SIG-M5 (cell line): ENCODE results near the gene GRIK3.
"Not testable (repeated sequence)": the region's sequence is repeated elsewhere in the genome, so short reads cannot be mapped to it uniquely, and the experiment has no call there.

Experiments used
- DNase-seq: peaks from one replicate; lab custom pipeline; 2025; lab: John Stamatoyannopoulos, UW

Gene GRIK3

GRCh38 chr1:37034121-37035013 lies at the start of gene GRIK3:
GRIK3 (minus strand) TSS chr1:37034515; CDS start chr1:37034108, 407 bp downstream.
- no peak for DNase-seq

DNA sequence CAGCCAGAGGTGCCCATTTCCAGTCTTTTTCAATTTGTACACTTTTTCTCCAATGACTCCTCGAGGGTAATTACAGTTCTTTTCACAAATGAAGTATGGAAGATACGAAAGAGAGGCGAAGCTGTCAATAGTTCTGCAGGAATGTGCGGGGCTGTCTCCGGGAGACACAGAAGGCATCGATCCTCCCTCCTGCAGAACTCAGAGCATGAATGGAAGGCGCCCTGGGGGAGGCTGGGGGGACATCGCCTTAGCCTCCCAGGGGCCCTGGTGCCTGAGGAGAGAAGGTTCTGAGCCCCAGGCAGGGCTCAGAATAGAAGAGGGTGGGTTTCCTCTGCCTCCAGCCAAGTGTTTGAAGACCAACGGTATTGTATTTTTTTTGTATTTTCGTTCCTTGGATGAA lies 49.7 kb upstream of the GRIK3 start:
- no peak for DNase-seq

DNA sequence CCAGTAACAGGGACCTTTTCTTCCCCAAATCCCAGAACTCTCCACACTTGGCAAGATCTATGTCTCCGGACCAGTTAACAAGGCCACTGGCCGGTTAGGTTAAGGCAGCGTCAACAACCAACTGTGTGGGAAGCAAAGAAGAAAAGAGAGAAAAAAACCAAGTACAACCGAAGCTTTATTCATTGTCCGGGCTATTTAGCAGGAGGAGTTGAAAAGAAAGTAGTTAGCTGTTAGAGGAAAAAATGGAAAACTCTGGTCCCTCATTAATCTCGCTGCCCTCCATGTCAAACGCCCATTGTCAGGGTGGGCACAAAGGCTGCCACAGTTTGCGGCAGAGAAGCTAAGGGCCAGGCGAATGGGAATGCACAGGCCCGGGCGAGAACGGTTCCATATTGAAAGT lies 49.3 kb upstream of the GRIK3 start:
- DNase-seq, result no peak

DNA sequence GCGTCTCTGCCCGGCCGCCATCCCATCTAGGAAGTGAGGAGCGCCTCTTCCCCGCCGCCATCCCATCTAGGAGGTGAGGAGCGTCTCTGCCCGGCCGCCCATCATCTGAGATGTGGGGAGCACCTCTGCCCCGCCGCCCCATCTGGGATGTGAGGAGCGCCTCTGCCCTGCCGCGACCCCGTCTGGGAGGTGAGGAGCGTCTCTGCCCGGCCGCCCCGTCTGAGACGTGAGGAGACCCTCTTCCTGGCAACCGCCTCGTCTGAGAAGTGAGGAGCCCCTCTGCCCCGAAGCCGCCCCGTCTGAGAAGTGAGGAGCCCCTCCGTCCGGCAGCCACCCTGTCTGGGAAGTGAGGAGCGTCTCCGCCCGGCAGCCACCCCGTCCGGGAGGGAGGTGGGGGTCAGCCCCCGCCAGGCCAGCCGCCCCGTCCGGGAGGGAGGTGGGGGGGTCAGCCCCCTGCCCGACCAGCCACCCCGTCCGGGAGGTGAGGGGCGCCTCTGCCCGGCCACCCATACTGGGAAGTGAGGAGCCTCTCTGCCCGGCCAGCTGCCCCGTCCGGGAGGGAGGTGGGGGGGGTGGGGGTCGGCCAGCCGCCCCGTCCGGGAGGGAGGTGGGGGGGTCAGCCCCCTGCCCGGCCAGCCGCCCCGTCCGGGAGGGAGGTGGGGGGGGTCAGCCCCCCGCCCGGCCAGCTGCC lies 46.1 kb upstream of the GRIK3 start:
- not testable (repeated sequence) for DNase-seq

- DNase-seq, result no peak
Measured at GRCh38 chr1:37078866-37079265, 44.6 kb upstream of the GRIK3 start.

- DNase-seq, result no peak
Measured at GRCh38 chr1:37076168-37076567, 41.9 kb upstream of the GRIK3 start.

DNA sequence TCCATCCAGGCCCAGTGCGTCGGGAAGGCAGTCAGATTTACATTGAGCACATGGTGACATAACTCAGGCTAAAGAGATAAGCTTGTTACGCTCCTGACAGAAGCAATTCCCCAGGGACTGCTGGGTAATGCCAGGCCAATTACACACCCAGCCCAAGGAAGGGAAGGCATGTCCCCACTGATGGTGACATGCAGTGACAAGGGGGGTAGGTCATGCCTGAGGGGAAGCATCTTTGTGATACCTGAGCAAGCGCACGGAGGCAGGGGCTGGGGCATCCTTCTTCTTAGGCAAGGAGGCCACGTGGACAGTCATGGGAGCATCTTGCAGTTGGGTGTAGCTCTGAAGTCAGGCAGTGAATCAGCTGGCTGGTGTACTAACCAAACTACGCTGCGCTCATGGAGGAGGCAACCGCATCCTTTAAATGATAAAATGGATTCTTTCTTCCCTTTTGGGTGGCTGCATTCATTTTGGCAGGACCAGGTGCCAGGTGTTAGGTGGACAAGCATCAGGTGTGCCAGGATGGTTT lies 39.6 kb upstream of the GRIK3 start:
- DNase-seq, result no peak

- no peak for DNase-seq
Measured at GRCh38 chr1:37073152-37073853, 39.0 kb upstream of the GRIK3 start.

- no peak for DNase-seq
Measured at GRCh38 chr1:37071829-37072228, 37.5 kb upstream of the GRIK3 start.

DNA sequence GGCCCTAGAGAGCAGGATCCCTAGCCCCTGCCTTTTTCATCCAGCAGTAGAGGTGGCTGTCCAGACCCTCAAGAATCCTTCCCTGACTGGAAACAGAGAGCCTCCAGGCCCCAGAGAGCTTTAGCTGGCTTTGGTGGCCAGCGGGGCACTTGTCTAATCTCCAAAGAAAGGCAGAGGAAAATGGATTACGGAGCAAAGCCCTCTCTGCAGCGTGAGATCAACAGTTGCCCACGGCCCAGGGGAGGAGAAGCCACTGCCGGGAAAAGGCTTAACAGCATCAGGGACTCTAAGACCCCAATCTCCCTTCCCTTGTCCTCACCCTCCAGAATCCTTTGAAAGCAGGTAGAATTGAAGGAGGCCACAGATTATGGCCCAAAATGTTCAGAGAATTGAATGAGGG lies 35.8 kb upstream of the GRIK3 start:
- DNase-seq, result no peak

DNA sequence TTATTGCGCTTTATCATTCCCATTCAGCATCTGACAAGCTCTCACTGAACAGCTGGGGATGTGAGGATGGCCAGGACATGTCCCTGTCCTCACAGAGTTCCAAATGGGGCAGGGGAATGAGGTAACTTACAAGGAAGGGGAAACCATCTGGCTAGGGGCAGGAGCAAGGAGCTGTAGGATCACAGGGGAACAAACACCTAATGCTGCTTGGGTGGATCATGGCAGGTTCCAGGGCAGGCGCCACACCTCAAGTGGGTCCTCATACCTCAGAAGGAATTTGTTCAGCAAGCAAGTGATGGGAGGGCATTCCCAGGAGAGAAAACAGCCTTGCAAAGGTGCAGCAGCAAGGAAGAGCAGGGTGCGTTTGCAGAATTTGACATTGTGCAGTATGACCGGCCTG lies 35.1 kb upstream of the GRIK3 start:
- no peak for DNase-seq

- DNase-seq, result no peak
Measured at GRCh38 chr1:37068897-37069296, 34.6 kb upstream of the GRIK3 start.

GRCh38 chr1:37068260-37068659 lies 33.9 kb upstream of the GRIK3 start:
- DNase-seq, result no peak

- DNase-seq, result no peak
Measured at GRCh38 chr1:37064039-37064438, 29.7 kb upstream of the GRIK3 start.

DNA sequence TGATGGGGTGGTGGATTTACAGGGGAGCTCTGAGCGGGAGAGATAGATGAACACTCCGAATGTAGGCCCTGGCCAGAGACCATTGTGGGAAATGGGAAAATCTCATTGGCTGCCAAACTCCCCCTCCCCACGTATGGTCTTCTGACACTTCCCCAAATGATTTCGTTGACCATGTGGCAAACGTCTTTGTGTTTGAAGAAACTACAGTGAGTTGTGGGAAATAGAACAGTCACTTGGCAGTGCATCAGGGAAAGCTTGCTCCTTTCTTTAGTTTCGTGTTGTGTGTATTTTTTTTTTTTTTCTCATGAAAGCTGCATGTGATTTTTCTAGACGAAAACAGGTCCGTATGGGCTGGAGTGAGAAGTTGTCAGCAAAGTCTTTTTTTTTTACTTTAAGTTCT lies 25.0 kb upstream of the GRIK3 start:
- no peak for DNase-seq

GRCh38 chr1:37058424-37058988 lies 24.2 kb upstream of the GRIK3 start:
- DNase-seq, result no peak

- no peak for DNase-seq
Measured at GRCh38 chr1:37056325-37056724, 22.0 kb upstream of the GRIK3 start.

DNA sequence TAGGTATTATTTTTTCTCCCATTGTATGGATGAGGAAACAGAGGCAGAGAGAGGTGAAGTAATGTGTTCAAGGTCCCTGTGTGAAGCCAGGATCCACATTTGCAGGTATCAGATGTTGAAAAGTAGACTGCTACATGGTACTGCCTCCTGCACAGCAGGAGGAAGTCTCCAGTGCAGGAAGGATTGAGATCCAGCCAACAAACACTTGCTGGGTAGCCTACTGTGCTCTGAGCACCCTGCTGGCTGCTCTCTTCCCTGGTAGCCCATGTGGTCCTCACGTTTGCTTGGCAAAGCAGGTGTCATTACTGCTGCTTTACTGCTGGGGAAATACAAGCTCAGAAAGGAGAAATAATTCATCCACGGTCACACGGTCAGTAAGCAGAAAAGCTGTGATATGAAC lies 21.3 kb upstream of the GRIK3 start:
- DNase-seq, result no peak

DNA sequence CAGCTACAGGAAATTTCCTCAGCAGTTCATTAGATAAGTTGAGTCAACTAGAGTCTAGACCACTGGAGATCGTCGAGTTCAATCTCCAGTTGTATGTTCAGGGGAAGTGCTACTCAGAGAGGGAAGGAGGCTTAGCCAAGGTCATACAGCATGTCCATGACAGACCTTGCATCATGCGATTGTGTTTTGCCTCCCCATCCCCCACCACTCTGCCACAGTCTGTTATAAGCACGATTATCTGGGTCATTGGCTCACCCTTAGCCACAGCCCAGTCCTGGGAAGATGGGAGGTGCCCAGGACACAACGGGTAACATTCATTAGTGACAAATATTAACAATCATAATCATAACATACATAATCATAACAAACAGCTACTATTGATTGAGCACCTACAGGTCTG lies 18.9 kb upstream of the GRIK3 start:
- no peak for DNase-seq

GRCh38 chr1:37052120-37052519 lies 17.8 kb upstream of the GRIK3 start:
- DNase-seq, result no peak

DNA sequence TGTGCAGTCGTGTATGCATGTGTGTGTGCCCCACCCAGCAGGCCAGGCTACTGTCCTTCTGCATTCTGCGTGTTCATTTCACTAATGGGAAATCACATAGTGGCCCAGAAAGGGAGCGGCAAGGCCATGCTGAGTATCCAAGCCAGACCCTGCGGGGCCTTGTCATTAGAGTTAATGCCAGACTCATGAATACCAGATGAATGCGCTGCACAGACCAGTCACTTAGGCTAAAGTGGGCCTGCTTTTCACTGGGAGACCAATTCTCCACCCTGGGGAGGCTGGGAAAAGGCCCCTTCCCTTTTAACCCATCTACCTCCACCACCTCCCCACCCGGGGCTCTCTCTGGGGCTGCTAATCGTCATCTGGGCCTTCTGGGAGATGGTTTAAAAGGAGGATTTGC lies 17.0 kb upstream of the GRIK3 start:
- no peak for DNase-seq

DNA sequence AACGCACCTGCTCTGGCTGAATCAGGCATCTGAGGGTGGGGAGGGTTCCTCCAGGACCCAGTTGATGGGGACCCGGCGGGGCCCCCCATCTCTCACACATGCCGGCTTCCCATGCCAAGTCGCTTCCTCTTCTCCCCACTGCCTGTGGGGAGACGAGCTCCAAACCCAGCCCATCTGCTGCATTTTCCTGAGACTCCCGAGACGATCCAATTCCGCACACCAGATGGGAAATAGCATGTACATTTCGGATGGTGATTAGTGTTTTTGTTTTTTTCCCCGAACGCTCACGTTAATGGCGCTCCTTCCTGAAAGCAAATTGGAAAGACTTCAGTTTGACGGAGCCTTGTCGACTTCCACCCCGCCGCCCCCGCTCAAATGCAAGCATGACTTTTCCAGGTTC lies 13.2 kb upstream of the GRIK3 start:
- DNase-seq, result no peak
